A673 (cell line): ENCODE results near the gene EPHB4. TPM values are rescaled to one million over a fixed set of nuclear protein-coding genes. Genes with fewer than 3 reads are reported as not detected.

Source experiments
- BruUV-seq: library from RNA; stranded (reverse); fragments of 400-500 nt; replicated peaks from 2 replicates; lab custom pipeline; 2021; lab: Mats Ljungman, UMichigan
- CTCF ChIA-PET: fragments of 300-600 bp; sonication (Branson Sonifier 250); formaldehyde crosslinking; loops from one replicate; lab custom pipeline; 2022; ENCODE audit warnings: antibody characterized with exemption; lab: Charles Lee
- POLR2A ChIA-PET: fragments of 300-600 bp; sonication (Branson Sonifier 250); formaldehyde crosslinking; loops from one replicate; lab custom pipeline; 2022; ENCODE audit warnings: antibody characterized with exemption; ENCODE audit not compliant: low non-redundant PET; lab: Charles Lee
- DNase-seq: peaks from one replicate; pipeline ENCODE4 v3.0.0-alpha.2; 2015; ENCODE audit warnings: low spot score
- H3K27ac ChIP-seq: fragments of 200-600 bp; sonication (generic); 2 replicates; pipeline ENCODE4 v1.5.1; 2016; ENCODE audit warnings: mixed run types, low read depth, mild to moderate bottlenecking, mixed read lengths, antibody characterized with exemption, low read length; ENCODE audit not compliant: poor library complexity, severe bottlenecking
- H3K27me3 ChIP-seq: fragments of 200-600 bp; sonication (generic); replicated peaks from 2 replicates; pipeline ENCODE4 v1.6.1; 2017; ENCODE audit warnings: mixed run types, low read depth, mild to moderate bottlenecking, mixed read lengths, antibody characterized with exemption, low read length; ENCODE audit not compliant: insufficient read depth, poor library complexity
- H3K36me3 ChIP-seq: fragments of 200-600 bp; sonication (generic); 2 replicates; pipeline ENCODE4 v1.6.1; 2016; ENCODE audit warnings: mixed run types, mild to moderate bottlenecking, mixed read lengths, antibody characterized with exemption, low read length; ENCODE audit not compliant: insufficient read depth, poor library complexity, severe bottlenecking
- H3K4me1 ChIP-seq: fragments of 200-600 bp; sonication (generic); 2 replicates; pipeline ENCODE4 v1.6.1; 2017; ENCODE audit warnings: mixed run types, mild to moderate bottlenecking, mixed read lengths, antibody characterized with exemption, low read length; ENCODE audit not compliant: insufficient read depth, poor library complexity, severe bottlenecking
- H3K4me3 ChIP-seq: fragments of 200-600 bp; sonication (generic); 2 replicates; pipeline ENCODE4 v1.5.1; 2016; ENCODE audit warnings: low read depth, mixed run types, mild to moderate bottlenecking, mixed read lengths, low read length; ENCODE audit not compliant: poor library complexity, severe bottlenecking
- H3K9me3 ChIP-seq: fragments of 200-600 bp; sonication (generic); 2 replicates; pipeline ENCODE4 v1.6.1; 2016; ENCODE audit warnings: mixed run types, low read depth, mild to moderate bottlenecking, mixed read lengths, antibody characterized with exemption, low read length; ENCODE audit not compliant: poor library complexity, severe bottlenecking
- CTCF ChIP-seq: fragments of 300-800, 200-600 bp; sonication (generic); conservative IDR thresholded peaks from 2 replicates; pipeline ENCODE4 v1.5.1; 2017; ENCODE audit warnings: low read depth, mild to moderate bottlenecking, antibody characterized with exemption, low read length, moderate library complexity, mixed read lengths
- EZH2 ChIP-seq: fragments of 200-600 bp; sonication (generic); IDR thresholded peaks from 2 replicates; pipeline ENCODE4 v1.6.1; 2017; ENCODE audit warnings: borderline replicate concordance, low read depth, mild to moderate bottlenecking, mixed read lengths, antibody characterized with exemption, low read length; ENCODE audit not compliant: poor library complexity, severe bottlenecking
- intact Hi-C: fragments of 100-400 bp; cut with micrococcal nuclease; formaldehyde crosslinking; loops from one replicate; pipeline ENCODE4 v1.10.0; 2022; ENCODE audit not compliant: unreplicated experiment
- total RNA-seq: library from RNA; stranded (reverse); gene quantifications from 2 replicates; pipeline ENCODE4 v1.2.3, GENCODE V29; 2021

The EPHB4 gene
- total RNA-seq, 1 experiment from 2014 or later, result 90.4 TPM

DNA sequence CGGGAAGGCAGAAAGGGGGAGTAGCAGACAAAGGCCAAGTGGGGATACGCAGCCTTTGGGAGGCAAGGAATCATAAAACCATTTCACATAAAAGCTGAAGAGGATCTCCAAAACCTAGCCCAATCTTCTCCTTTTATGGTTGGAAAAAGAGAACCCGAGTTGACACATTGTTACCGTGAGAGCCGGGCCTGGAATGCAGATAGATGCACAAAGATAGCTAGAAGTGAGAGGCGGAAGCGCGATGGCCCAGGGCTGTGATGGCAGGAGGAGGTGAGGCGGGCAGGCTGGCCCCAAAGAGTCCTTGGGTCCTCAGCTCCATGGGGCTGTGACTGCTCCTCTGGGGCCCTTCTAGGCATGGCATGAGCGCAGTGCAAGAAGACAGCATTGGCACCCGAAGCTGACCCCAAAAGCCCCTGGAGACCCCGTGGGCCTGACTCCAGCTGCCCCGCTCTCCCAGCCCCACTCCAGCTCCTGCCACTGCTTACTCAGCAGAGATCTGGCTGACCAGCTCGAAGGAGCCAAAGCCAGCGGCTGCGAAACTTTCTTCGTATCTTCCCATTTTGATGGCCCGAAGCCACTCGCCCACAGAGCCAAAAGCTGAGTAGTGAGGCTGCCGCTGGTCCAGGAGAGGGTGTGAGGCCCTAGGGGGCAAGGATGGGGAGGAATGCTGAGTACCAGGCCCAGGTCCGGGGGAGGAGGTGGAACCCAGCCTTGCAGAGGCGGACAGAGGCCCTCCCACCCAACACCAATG, 22.5 kb downstream of the EPHB4 start:
- H3K4me1 ChIP-seq, result peaks cover 14% of the 10 kb centered on the region
- POLR2A ChIA-PET, result interaction anchor here (0.7 kb wide), 1 partner anchor 300 kb away, joined by 3 read pairs; no protein-coding TSS in a partner anchor
- H3K36me3 ChIP-seq, result peaks cover 65% of the 10 kb centered on the region
- no peaks in the 10 kb centered on the region for H3K27me3 ChIP-seq
- no peak for DNase-seq
- CTCF ChIA-PET, result no interaction called here
- BruUV-seq, result no TSS peak
- H3K27ac ChIP-seq, result no peak overlapping the region
- intact Hi-C loops, result no loop called here
- TF ChIP-seq EZH2, result no peak
- TF ChIP-seq CTCF, result no peak
- no peak overlapping the region for H3K4me3 ChIP-seq
- no peaks in the 10 kb centered on the region for H3K9me3 ChIP-seq

- intact Hi-C loops, result no loop called here
- no peaks in the 10 kb centered on the region for H3K9me3 ChIP-seq
- H3K27me3 ChIP-seq, result no peaks in the 10 kb centered on the region
- CTCF ChIA-PET, result interaction anchor here (4.8 kb wide), 1 partner anchor 48 kb away, joined by 50 read pairs; the partner anchor contains the start of gene SLC12A9
- TF ChIP-seq EZH2, result no peak
- no peak for TF ChIP-seq CTCF
- peak overlapping the region; percentile 45 for H3K27ac ChIP-seq
- no TSS peak for BruUV-seq
- DNase-seq, result peak; percentile 73
- POLR2A ChIA-PET, result no interaction called here
- no peak overlapping the region for H3K4me3 ChIP-seq
- peaks cover 20% of the 10 kb centered on the region for H3K4me1 ChIP-seq
- peaks cover 54% of the 10 kb centered on the region for H3K36me3 ChIP-seq
Observed at GRCh38 chr7:100803398-100804161, 23.7 kb downstream of the EPHB4 start.

GRCh38 chr7:100802951-100803350, 24.4 kb downstream of the EPHB4 start:
- POLR2A ChIA-PET, result no interaction called here
- no peaks in the 10 kb centered on the region for H3K27me3 ChIP-seq
- no peak for DNase-seq
- H3K36me3 ChIP-seq, result peaks cover 48% of the 10 kb centered on the region
- TF ChIP-seq CTCF (no peak), EZH2 (no peak)
- intact Hi-C loops, result no loop called here
- peaks cover 20% of the 10 kb centered on the region for H3K4me1 ChIP-seq
- BruUV-seq, result no TSS peak
- no peak overlapping the region for H3K4me3 ChIP-seq
- CTCF ChIA-PET, result interaction anchor here (4.8 kb wide), 1 partner anchor 49 kb away, joined by 50 read pairs; the partner anchor contains the start of gene SLC12A9
- H3K27ac ChIP-seq, result peak overlapping the region; percentile 45
- no peaks in the 10 kb centered on the region for H3K9me3 ChIP-seq
